ENCODE measurements around the gene CCDC85C. TPM values are rescaled to one million over a fixed set of nuclear protein-coding genes. Genes with fewer than 3 reads are reported as not detected.

The CCDC85C gene
- total and polyA plus RNA-seq, 2 of the 8 experiments (the other 6 are each of a cell fraction or from before 2014, with no cell fraction given): 16.8 to 35.8 TPM

- Histone ChIP-seq H2AFZ (ENCODE audit: low read length) (no peak overlapping the region), H2BK20ac (ENCODE audit: low read length) (no peak overlapping the region), H2BK12ac (ENCODE audit: low read depth, low read length) (no peak overlapping the region), H3K9me3 (ENCODE audit: insufficient read depth in 2 of 2, low read depth in 1 of 2, low read length in 1 of 2) (no peaks in the 10 kb centered on the region), H3K27ac (ENCODE audit: low read depth, low read length) (no peak overlapping the region), H4K91ac (replicated peaks; ENCODE audit: insufficient read length, low read length) (no peak overlapping the region), H3K4me2 (ENCODE audit: insufficient read depth in 1 of 2, low read depth in 2 of 2, low read length in 2 of 2) (no peak overlapping the region), H2AK5ac (ENCODE audit: low read depth, low read length) (no peak overlapping the region), H3K9ac (replicated peaks in 1 of 4; ENCODE audit: extremely low read depth in 1 of 4, low read depth in 3 of 4, low read length in 3 of 4) (no peak overlapping the region), H3K27me3 (replicated peaks in 1 of 4; ENCODE audit: control insufficient read depth in 3 of 4, extremely low read depth in 1 of 4, insufficient read depth in 3 of 4, low read length in 3 of 4) (no peaks in the 10 kb centered on the region), H3K18ac (ENCODE audit: extremely low read depth, low read length) (no peak overlapping the region), H3K14ac (ENCODE audit: insufficient read length) (no peak overlapping the region), H2BK5ac (ENCODE audit: low read depth, low read length) (no peak overlapping the region), H3K56ac (replicated peaks; ENCODE audit: insufficient read length, low read depth, low read length) (no peak overlapping the region), H2BK15ac (ENCODE audit: low read length) (no peak overlapping the region), H3K4ac (replicated peaks; ENCODE audit: insufficient read length, low read depth, low read length) (no peak overlapping the region), H3K79me1 (ENCODE audit: low read depth, low read length) (peaks cover 4% of the 10 kb centered on the region; the same call in 1 of the 2 replicates), H4K8ac (ENCODE audit: extremely low read depth, insufficient read depth, low read length) (no peak overlapping the region), H4K20me1 (replicated peaks in 1 of 2; ENCODE audit: control insufficient read depth in 1 of 2, insufficient read depth in 2 of 2, low read length in 2 of 2) (peaks cover 2 to 16% of the 10 kb centered on the region in 2 experiments), H3K23ac (ENCODE audit: insufficient read length) (no peak overlapping the region), H4K5ac (ENCODE audit: insufficient read length, low read depth, low read length) (no peak overlapping the region), H2BK120ac (replicated peaks; ENCODE audit: low read depth, low read length) (no peak overlapping the region), H3K4me3 (ENCODE audit: extremely low read depth in 1 of 4, insufficient read depth in 2 of 4, low read depth in 3 of 4, low read length in 4 of 4) (no peak overlapping the region), H3K4me1 (replicated peaks in 1 of 4; ENCODE audit: control insufficient read depth in 3 of 4, insufficient read depth in 4 of 4, low read length in 3 of 4) (peaks cover 0 to 4% (median 2%) of the 10 kb centered on the region in 4 experiments; a peak in 3 of 7 replicates), H3K23me2 (ENCODE audit: low read depth, low read length) (no peaks in the 10 kb centered on the region), H3K79me2 (ENCODE audit: control insufficient read depth in 1 of 2, insufficient read depth in 2 of 2, low read length in 2 of 2) (peaks cover 12 to 99% of the 10 kb centered on the region in 2 experiments), H3K36me3 (ENCODE audit: control insufficient read depth in 2 of 4, insufficient read depth in 4 of 4, low read length in 3 of 4) (no peaks in the 10 kb centered on the region)
- 88% methylated on average over 4 of the region's 4 CpGs; no CpG with 5 or more reads in 1 of the 2 experiments for WGBS, 2 experiments (ENCODE audit: extremely low coverage in 1 of 2, insufficient coverage in 1 of 2, insufficient read length in 1 of 2, insufficient replicate concordance in 2 of 2, low coverage in 1 of 2, low lambda C conversion rate in 2 of 2, missing lambda C conversion rate in 1 of 2)
- FAIRE-seq: no peak
- ChIA-PET POLR2A (ENCODE audit: partially characterized antibody) (no interaction called here), CTCF (ENCODE audit: partially characterized antibody) (interaction anchor here (1.1 kb wide), 2 partner anchors 11 to 32 kb away, joined by 3 read pairs; no protein-coding TSS in a partner anchor)
- DNase-seq (ENCODE audit: low read depth in 1 of 2, low spot score in 2 of 2): no peak
- TF ChIP-seq POU5F1 (IDR thresholded peaks at IDR 0.05; ENCODE audit: low read depth, low read length): no peak
- no peak for TF ChIP-seq ZNF274 (IDR thresholded peaks at IDR 0.05; ENCODE audit: borderline replicate concordance, extremely low read depth, low read length)
- TF ChIP-seq SRF (IDR thresholded peaks at IDR 0.05; ENCODE audit: low read depth, low read length): no peak
- no peak for TF ChIP-seq BCL11A (IDR thresholded peaks at IDR 0.05; ENCODE audit: low read depth in 2 of 2, low read length in 2 of 2)
- no peak for TF ChIP-seq BRCA1 (IDR thresholded peaks at IDR 0.05; ENCODE audit: low read depth, low read length)
- TF ChIP-seq SIX5 (IDR thresholded peaks at IDR 0.05; ENCODE audit: low read depth, low read length): no peak
- TF ChIP-seq EP300 (IDR thresholded peaks at IDR 0.05; ENCODE audit: borderline replicate concordance in 1 of 2, low read depth in 2 of 2, low read length in 2 of 2): no peak
- TF ChIP-seq, protein P1, sequence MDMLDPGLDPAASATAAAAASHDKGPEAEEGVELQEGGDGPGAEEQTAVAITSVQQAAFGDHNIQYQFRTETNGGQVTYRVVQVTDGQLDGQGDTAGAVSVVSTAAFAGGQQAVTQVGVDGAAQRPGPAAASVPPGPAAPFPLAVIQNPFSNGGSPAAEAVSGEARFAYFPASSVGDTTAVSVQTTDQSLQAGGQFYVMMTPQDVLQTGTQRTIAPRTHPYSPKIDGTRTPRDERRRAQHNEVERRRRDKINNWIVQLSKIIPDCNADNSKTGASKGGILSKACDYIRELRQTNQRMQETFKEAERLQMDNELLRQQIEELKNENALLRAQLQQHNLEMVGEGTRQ (IDR thresholded peaks at IDR 0.05; ENCODE audit: low read length): no peak
- no peak for TF ChIP-seq POLR2A (IDR thresholded peaks at IDR 0.05; ENCODE audit: control extremely low read depth in 1 of 2, low read depth in 2 of 2, low read length in 2 of 2)
- no peak for TF ChIP-seq POLR2AphosphoS5 (IDR thresholded peaks at IDR 0.05; ENCODE audit: low read depth, low read length)
- TF ChIP-seq CBX5 (IDR thresholded peaks at IDR 0.05; ENCODE audit: low read depth, low read length): no peak
- TF ChIP-seq EZH2 (IDR thresholded peaks at IDR 0.05; ENCODE audit: low read depth, low read length, severe bottlenecking): no peak
- TF ChIP-seq TBP (IDR thresholded peaks at IDR 0.05; ENCODE audit: low read depth, low read length): no peak
- no peak for TF ChIP-seq HDAC6 (IDR thresholded peaks at IDR 0.05; ENCODE audit: low read depth, low read length)
Measured at GRCh38 chr14:99472937-99473336, 131.1 kb downstream of the CCDC85C start.

All from H1 (cell line).